GM04503 (cell line): ENCODE results near the gene APBB2.

Experiments used
- DNase-seq: peaks from one replicate; pipeline ENCODE4 v3.0.0-alpha.2; 2012; ENCODE audit warnings: low read depth

The APBB2 gene

DNA sequence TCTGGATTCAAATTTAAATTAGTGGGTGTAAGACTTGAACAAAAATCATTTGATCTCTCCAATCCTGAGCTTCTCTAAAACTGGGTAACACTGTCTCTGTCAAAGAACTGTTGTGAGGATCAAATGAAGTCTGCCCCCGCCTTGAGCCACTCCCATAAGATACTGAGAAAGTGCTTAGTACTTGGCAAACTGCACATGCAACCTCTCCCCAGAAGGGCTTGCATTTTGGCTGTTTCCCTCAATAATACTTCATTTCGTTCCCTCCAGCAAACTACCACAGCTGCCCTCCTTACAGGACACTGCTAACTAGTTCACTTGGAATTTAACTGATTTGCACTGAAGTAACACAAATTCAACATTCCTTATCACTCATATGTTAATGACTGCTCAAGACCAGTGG, 79.8 kb downstream of the APBB2 start:
- no peak for DNase-seq

DNA sequence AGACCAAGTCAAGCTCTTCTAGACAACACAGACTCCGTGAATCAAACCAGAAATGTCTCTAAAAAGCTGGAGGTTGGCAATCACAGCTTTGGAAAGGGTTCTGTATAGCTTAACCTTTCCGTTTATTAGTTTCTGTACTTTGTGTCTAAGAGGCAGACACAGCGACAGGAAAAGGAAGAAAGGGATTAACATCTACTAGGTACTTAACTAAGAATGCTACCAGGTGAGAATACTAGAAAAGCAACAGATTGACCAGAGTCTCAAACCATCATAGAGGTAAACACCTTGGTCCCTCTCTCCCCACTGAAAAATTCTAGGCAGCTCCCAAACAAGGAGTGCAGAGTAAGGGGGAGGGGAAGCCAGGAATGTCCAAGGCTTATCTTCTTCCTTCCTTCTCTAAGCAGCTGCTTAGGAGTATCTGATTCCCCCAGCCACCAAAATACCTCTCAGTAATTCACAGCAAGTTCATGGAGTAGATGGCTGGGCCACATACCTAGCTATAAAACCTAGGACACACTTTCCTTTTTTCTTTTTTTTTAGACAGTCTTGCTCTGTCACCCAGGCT, 80.8 kb downstream of the APBB2 start:
- DNase-seq: no peak

GRCh38 chr4:41132055-41132683, 82.2 kb downstream of the APBB2 start:
- no peak for DNase-seq

GRCh38 chr4:41129936-41130440, 84.4 kb downstream of the APBB2 start:
- no peak for DNase-seq

GRCh38 chr4:41129128-41129754, 85.1 kb downstream of the APBB2 start:
- no peak for DNase-seq

GRCh38 chr4:41125558-41126311, 88.6 kb downstream of the APBB2 start:
- no peak for DNase-seq

DNA sequence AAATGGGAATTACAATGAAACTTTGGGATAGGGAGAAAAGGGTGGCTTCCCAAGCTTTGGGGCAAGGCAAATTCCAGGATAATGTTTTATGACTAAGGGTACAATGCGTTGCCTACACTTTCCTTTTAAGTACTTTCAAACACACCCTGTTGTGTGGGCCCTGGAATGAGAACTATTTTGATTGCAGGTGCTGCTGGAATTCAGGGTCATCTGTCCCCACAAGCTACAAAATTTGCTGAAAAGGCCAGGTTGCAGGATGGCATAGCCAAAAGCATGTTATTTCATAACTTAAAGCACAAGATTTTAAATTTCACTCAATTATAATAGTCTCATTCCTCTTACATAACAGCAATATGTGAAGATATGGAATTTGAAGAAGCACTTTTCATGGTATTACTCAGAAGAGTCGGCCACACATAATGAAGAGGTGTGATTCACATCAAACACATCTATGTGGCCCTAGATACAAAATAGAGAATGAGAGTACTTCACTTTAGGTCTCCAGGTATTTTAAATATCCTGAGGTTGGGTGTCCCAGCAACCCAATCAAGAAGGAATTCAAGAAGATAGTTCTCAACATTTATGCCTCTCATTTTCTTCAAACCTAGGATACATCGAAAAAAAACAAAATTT, 89.3 kb downstream of the APBB2 start:
- DNase-seq: no peak

GRCh38 chr4:41122775-41123174, 91.6 kb downstream of the APBB2 start:
- DNase-seq: no peak

- DNase-seq: no peak
Observed at GRCh38 chr4:41122309-41122708, 92.0 kb downstream of the APBB2 start.

- DNase-seq: no peak
Observed at GRCh38 chr4:41121906-41122305, 92.4 kb downstream of the APBB2 start.

GRCh38 chr4:41120297-41121217, 93.8 kb downstream of the APBB2 start:
- DNase-seq: no peak

- no peak for DNase-seq
Observed at GRCh38 chr4:41119867-41120295, 94.5 kb downstream of the APBB2 start.

- DNase-seq: no peak
Observed at GRCh38 chr4:41111791-41112190, 102.6 kb downstream of the APBB2 start.

- no peak for DNase-seq
Observed at GRCh38 chr4:41110050-41110449, 104.3 kb downstream of the APBB2 start.

DNA sequence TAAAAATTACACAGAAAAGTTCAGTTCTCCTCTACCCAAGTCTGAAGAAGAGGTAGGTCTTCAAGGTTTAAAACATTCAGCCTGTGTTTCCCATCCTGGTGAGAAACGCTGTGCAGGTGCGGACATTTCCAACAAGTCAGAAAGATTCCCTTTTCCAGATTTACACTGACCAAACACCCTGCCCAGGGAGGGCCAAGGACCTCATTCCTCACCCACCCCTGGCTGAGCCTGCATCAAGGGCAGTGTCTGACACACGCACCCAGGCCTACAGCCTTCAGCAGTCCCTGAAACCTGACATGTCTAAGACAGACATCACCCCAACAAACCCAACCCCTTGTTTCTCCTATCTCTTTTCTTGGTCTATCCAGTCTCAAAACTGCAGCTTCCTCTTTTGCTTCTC, 105.9 kb downstream of the APBB2 start:
- DNase-seq: no peak

DNA sequence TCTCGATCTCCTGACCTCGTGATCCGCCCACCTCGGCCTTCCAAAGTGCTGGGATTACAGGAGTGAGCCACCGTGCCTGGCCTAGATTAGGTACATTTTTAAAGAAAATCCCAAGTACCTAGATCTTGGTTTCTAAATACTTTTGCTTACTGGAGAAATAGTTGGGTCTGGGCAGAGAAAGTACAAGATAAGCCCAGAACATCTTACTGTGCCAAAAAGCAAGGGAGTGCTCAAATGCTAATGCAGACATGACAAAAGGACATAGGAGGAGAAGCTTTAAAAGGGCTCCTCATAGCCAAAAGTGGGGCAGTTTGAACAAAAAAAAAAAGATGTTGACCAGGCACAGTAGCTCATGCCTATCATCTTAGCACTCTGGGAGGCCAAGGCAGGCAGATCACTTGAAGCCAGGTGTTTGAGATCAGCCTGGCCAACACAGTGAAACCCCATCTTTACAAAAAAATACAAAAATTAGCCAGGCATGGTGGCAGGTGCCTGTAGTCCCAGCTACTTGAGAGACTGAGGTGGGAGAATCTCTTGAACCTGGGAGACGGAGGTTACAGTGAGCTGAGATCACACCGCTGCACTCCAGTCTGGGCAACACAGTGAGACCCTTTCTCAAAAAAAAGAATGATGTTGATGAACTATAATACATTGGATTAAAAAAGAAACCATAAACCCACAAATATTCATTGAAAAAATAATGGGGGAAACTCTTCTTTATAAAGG, 107.5 kb downstream of the APBB2 start:
- no peak for DNase-seq

DNA sequence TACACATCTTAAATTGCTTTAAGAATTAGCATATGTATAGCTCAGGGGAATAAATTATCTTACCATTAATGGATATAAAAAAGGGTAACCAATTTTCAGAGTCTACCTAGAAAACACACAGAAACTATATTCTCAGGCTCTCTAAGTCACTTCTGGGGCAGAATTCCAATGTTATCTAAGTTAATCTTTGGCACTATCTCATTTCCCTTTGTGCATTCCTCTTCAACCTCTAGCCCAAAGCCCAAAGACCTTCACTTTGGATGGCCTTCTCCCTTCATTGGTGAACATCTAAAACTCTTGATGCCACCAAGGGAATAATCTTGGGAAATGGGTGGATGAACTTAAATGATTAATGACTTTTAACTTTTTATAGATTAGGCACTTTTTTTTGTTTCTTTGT, 108.3 kb downstream of the APBB2 start:
- no peak for DNase-seq

GRCh38 chr4:41104155-41104554, 110.2 kb downstream of the APBB2 start:
- no peak for DNase-seq

DNA sequence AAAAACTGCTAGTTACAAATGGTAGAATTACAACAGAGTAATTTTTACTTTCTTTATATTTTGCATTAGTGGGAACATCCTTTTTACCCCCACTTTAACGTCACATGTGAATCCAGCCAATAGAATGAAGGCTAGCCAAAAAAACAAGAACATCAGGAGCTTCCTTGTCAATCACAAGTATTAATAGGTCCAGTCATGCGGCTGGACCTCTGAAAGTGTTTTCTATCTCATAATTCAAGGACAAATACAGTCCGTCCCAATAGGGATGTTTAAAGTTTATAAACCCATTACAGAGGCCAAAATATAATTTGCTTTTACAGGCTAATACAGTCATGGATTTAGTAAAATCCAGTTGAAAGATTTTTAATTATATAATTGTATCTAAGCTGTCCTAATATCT, 110.7 kb downstream of the APBB2 start:
- DNase-seq: no peak

DNA sequence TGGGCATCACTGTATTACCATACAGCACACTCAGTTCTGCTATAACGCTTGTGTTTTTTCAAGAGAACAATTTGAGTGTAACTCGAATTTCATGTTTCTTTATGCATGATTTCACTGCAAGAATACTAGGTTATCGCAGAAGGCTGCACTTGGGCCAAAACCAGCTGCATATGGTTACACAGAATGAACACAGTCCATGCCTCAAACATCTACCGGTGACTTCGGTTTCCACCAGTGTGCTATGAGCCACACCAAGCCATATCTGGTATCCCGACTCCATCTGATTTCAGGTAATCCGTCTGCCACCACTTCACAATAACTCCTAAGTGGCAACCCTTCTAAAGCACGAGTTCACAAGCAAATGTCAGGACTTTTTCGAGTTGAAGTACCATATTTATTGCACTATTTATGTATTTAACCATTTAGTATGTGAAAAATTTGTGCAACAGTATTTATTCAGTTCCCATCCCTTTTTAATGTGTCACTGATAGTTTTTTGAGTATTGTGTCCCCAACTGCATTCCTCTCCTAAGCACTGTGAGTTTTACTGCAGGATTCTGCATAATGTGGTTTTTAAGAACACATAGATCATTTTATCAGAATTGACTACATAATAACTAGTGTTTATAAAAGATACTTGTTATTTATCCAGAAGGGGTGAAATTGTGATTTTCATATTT, 111.8 kb downstream of the APBB2 start:
- no peak for DNase-seq
